Activated naive CD4-positive, alpha-beta T cell treated with anti-CD3 and anti-CD28 coated beads, Interleukin-2, amount 50 U/mL, for 72 hours (primary cell): ENCODE data around the gene CCDC33. TPM values are rescaled to one million over a fixed set of nuclear protein-coding genes. Genes with fewer than 3 reads are reported as not detected.
"Not testable (repeated sequence)": the region's sequence is repeated elsewhere in the genome, so short reads cannot be mapped to it uniquely, and the experiment has no call there.

Experiments
- ATAC-seq, 2 donors: fragments of 150-1000 bp; cut with Tn5 transposase; 2 replicates each; pipeline ENCODE4 v1.10.0; 2021; ENCODE audit warnings: mild to moderate bottlenecking in 2 of 2, moderate library complexity in 2 of 2
- DNase-seq, 2 donors: peaks; one replicate each; pipeline ENCODE4 v3.0.0; 2021 to 2022; ENCODE audit warnings: low spot score in 2 of 2
- H3K27ac Mint-ChIP-seq, 2 donors: one replicate each; pipeline ENCODE4 v1.8.0; 2022; ENCODE audit warnings: mild to moderate bottlenecking in 2 of 2, mixed read lengths in 2 of 2
- H3K36me3 Mint-ChIP-seq, 2 donors: one replicate each; pipeline ENCODE4 v1.8.0; 2022; ENCODE audit warnings: mixed read lengths in 2 of 2
- H3K9me3 Mint-ChIP-seq, 2 donors: one replicate each; pipeline ENCODE4 v1.8.0; 2022; ENCODE audit warnings: mixed read lengths in 2 of 2
- total RNA-seq, 2 donors: library from RNA; stranded (reverse); gene quantifications; one replicate each; pipeline ENCODE4 v1.2.3, GENCODE V29; 2022

The CCDC33 gene
- total RNA-seq, 2 donors from 2014 or later = not detected

- H3K9me3 Mint-ChIP-seq = no peaks in the 10 kb centered on the region
- ATAC-seq (no peak), DNase-seq (no peak)
- no peaks in the 10 kb centered on the region for H3K36me3 Mint-ChIP-seq
- H3K27ac Mint-ChIP-seq = no peak overlapping the region
Measured at GRCh38 chr15:74343127-74343796, 107.1 kb downstream of the CCDC33 start.

- no peak for ATAC-seq
- Mint-ChIP-seq H3K36me3 (no peaks in the 10 kb centered on the region), H3K9me3 (no peaks in the 10 kb centered on the region), H3K27ac (no peak overlapping the region)
- DNase-seq = no peak
Measured at GRCh38 chr15:74343797-74344127, 107.6 kb downstream of the CCDC33 start.

- no peaks in the 10 kb centered on the region for H3K36me3 Mint-ChIP-seq
- peak overlapping the region in 1 of 2 donors; percentile 12 for H3K27ac Mint-ChIP-seq
- ATAC-seq = no peak
- no peaks in the 10 kb centered on the region for H3K9me3 Mint-ChIP-seq
- DNase-seq = no peak
Measured at GRCh38 chr15:74345051-74345450, 108.9 kb downstream of the CCDC33 start.

GRCh38 chr15:74347757-74348250 lies 111.7 kb downstream of the CCDC33 start:
- DNase-seq = no peak
- H3K36me3 Mint-ChIP-seq = no peaks in the 10 kb centered on the region
- no peak for ATAC-seq
- no peak overlapping the region for H3K27ac Mint-ChIP-seq
- no peaks in the 10 kb centered on the region for H3K9me3 Mint-ChIP-seq

GRCh38 chr15:74349241-74349778 lies 113.2 kb downstream of the CCDC33 start:
- Mint-ChIP-seq H3K27ac (no peak overlapping the region), H3K36me3 (peaks cover 1 to 3% of the 10 kb centered on the region in 2 donors), H3K9me3 (peaks cover under 1 to 1% of the 10 kb centered on the region in 2 donors)
- no peak for ATAC-seq
- DNase-seq = no peak

- DNase-seq = no peak
- peaks cover 10 to 12% of the 10 kb centered on the region in 2 donors for H3K9me3 Mint-ChIP-seq
- no peak overlapping the region for H3K27ac Mint-ChIP-seq
- ATAC-seq = no peak
- H3K36me3 Mint-ChIP-seq = peaks cover 11 to 16% of the 10 kb centered on the region in 2 donors
Measured at GRCh38 chr15:74350295-74351275, 114.5 kb downstream of the CCDC33 start.

- peaks cover 10 to 14% of the 10 kb centered on the region in 2 donors for H3K9me3 Mint-ChIP-seq
- no peak for ATAC-seq
- H3K36me3 Mint-ChIP-seq = peaks cover 11 to 17% of the 10 kb centered on the region in 2 donors
- no peak for DNase-seq
- H3K27ac Mint-ChIP-seq = no peak overlapping the region
Measured at GRCh38 chr15:74351670-74352069, 115.5 kb downstream of the CCDC33 start.

- Mint-ChIP-seq H3K36me3 (peaks cover 11 to 17% of the 10 kb centered on the region in 2 donors), H3K9me3 (peaks cover 10 to 14% of the 10 kb centered on the region in 2 donors), H3K27ac (no peak overlapping the region)
- DNase-seq (no peak), ATAC-seq (no peak)
Measured at GRCh38 chr15:74352393-74352910, 116.3 kb downstream of the CCDC33 start.

- H3K36me3 Mint-ChIP-seq = peaks cover 11 to 17% of the 10 kb centered on the region in 2 donors
- H3K27ac Mint-ChIP-seq, DNase-seq, ATAC-seq: not testable (repeated sequence)
- peaks cover 10 to 14% of the 10 kb centered on the region in 2 donors for H3K9me3 Mint-ChIP-seq
Measured at GRCh38 chr15:74353992-74354391, 117.9 kb downstream of the CCDC33 start.

GRCh38 chr15:74356050-74356449 lies 119.9 kb downstream of the CCDC33 start:
- H3K27ac Mint-ChIP-seq, DNase-seq, ATAC-seq: not testable (repeated sequence)
- Mint-ChIP-seq H3K36me3 (peaks cover 11 to 17% of the 10 kb centered on the region in 2 donors), H3K9me3 (peaks cover 10 to 14% of the 10 kb centered on the region in 2 donors)

GRCh38 chr15:74357514-74357913 lies 121.4 kb downstream of the CCDC33 start:
- H3K27ac Mint-ChIP-seq, ATAC-seq, DNase-seq: not testable (repeated sequence)
- peaks cover 11 to 17% of the 10 kb centered on the region in 2 donors for H3K36me3 Mint-ChIP-seq
- peaks cover 10 to 14% of the 10 kb centered on the region in 2 donors for H3K9me3 Mint-ChIP-seq

GRCh38 chr15:74359376-74359775 lies 123.2 kb downstream of the CCDC33 start:
- peaks cover 9 to 13% of the 10 kb centered on the region in 2 donors for H3K36me3 Mint-ChIP-seq
- ATAC-seq, H3K27ac Mint-ChIP-seq, DNase-seq: not testable (repeated sequence)
- H3K9me3 Mint-ChIP-seq = peaks cover 8 to 12% of the 10 kb centered on the region in 2 donors

GRCh38 chr15:74360855-74361254 lies 124.7 kb downstream of the CCDC33 start:
- H3K9me3 Mint-ChIP-seq, DNase-seq, H3K27ac Mint-ChIP-seq, ATAC-seq, H3K36me3 Mint-ChIP-seq: not testable (repeated sequence)

GRCh38 chr15:74362482-74362881 lies 126.4 kb downstream of the CCDC33 start:
- ATAC-seq = no peak
- H3K36me3 Mint-ChIP-seq = no peaks in the 10 kb centered on the region
- H3K9me3 Mint-ChIP-seq = no peaks in the 10 kb centered on the region
- no peak for DNase-seq
- no peak overlapping the region for H3K27ac Mint-ChIP-seq

GRCh38 chr15:74364936-74365597 lies 128.9 kb downstream of the CCDC33 start:
- ATAC-seq (no peak), DNase-seq (no peak)
- Mint-ChIP-seq H3K27ac (peak overlapping the region in 1 of 2 donors; percentile 49), H3K36me3 (no peaks in the 10 kb centered on the region), H3K9me3 (no peaks in the 10 kb centered on the region)
